Cardiac muscle cell (in vitro differentiated cells and primary cell): ENCODE data around the gene GSK3A. TPM values are rescaled to one million over a fixed set of nuclear protein-coding genes. Genes with fewer than 3 reads are reported as not detected.

Source experiments
- DNase-seq, 2 donors: peaks; one replicate each; pipeline versions ENCODE4 v3.0.0 to v3.0.0-alpha.2; 2010 to 2017; ENCODE audit warnings: low read depth in 1 of 2, low spot score in 1 of 2
- H3K27ac ChIP-seq: fragments of 200-600 bp; sonication (generic); 2 replicates; pipeline ENCODE4 v1.5.1; 2016
- H3K27me3 ChIP-seq: fragments of 200-600 bp; sonication (generic); 2 replicates; pipeline ENCODE4 v1.6.0; 2016; ENCODE audit warnings: control low read depth
- H3K36me3 ChIP-seq: fragments of 200-600 bp; sonication (generic); 2 replicates; pipeline ENCODE4 v1.5.1; 2016; ENCODE audit warnings: control low read depth
- H3K4me1 ChIP-seq: fragments of 200-600 bp; sonication (generic); 2 replicates; pipeline ENCODE4 v1.8.1; 2017; ENCODE audit warnings: low read depth, mild to moderate bottlenecking, mixed run types
- H3K4me3 ChIP-seq: fragments of 200-600 bp; sonication (generic); 2 replicates; pipeline ENCODE4 v1.5.1; 2016; ENCODE audit warnings: mild to moderate bottlenecking
- H3K9me3 ChIP-seq: fragments of 200-600 bp; sonication (generic); 2 replicates; pipeline ENCODE4 v1.5.1; 2017; ENCODE audit warnings: low read depth, mild to moderate bottlenecking, control low read depth
- polyA plus RNA-seq: library from polyadenylated mRNA; unstranded; fragments of >200 nt; fragmentation: Nextera tagmentation; extraction: Ambion mirVana; gene quantifications from 2 replicates; pipeline ENCODE4 v1.2.1, GENCODE V29; 2016
- total RNA-seq: library from RNA; depleted of rRNA; stranded (reverse); fragments of >200 nt; gene quantifications from 2 replicates; pipeline ENCODE4 v1.2.3, GENCODE V29; 2016
- TF ChIP-seq, protein P1 (sequence below): IDR thresholded peaks from 2 replicates; pipeline ENCODE4 v1.5.1; 2012; ENCODE audit warnings: low read depth, mild to moderate bottlenecking, low read length

Gene GSK3A
- total RNA-seq = 28.0 and 33.2 TPM in 2 replicates
- 35.3 and 40.2 TPM in 2 replicates for polyA plus RNA-seq

DNA sequence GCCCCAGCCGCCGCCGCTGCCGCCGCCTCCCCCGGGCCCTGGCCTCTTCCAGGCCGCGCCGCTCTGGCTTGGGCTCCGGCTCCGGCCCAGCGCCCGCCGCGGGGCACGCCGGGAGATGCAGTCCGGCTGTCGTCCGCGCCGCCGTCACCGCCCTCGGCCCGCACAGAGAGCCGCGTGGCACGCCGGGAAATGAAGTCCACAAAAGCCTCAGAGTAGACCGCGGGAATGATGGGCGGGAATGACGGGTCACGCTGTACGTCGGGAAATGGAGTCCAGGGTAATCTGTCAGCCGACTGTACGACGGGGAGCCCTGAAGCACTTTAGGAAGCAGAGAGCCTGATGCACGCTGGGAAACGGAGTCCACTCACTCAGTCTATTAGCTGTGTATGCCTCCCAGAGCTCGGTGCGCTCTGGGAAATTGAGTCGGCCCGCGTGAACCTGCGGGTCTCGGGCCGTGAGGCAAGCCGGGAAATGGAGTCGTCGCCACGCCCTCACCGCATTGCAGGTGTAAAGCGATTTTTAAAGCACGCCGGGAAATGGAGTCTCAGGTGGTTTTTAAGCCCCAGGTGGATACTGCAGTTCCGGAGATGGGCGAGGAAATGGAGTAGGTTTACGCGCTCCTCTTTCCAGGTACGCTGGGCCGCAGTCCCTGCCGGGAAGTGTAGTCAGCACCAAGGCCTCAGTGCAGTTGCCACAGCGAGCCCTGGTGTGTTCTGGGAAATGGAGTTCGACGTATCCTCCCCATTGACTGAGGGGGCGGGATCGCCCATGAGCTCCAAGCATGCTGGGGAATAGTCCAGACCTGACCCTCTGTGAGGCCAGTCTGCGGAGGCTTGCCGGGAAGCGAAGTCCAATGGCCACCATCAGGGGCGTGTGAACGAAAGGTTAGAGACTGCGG lies at the start of gene GSK3A:
Gene GSK3A, minus strand, starts transcription at position 91 of the 898 bp plus-strand sequence. CDS start 137 bp downstream, outside the sequence.
- Histone ChIP-seq H3K36me3 (no peaks in the 10 kb centered on the region), H3K4me1 (peaks cover 12% of the 10 kb centered on the region), H3K9me3 (no peaks in the 10 kb centered on the region), H3K27me3 (no peaks in the 10 kb centered on the region), H3K27ac (peak within 1 kb of the TSS; percentile 95), H3K4me3 (peak within 1 kb of the TSS; percentile 96)
- TF ChIP-seq, protein P1, sequence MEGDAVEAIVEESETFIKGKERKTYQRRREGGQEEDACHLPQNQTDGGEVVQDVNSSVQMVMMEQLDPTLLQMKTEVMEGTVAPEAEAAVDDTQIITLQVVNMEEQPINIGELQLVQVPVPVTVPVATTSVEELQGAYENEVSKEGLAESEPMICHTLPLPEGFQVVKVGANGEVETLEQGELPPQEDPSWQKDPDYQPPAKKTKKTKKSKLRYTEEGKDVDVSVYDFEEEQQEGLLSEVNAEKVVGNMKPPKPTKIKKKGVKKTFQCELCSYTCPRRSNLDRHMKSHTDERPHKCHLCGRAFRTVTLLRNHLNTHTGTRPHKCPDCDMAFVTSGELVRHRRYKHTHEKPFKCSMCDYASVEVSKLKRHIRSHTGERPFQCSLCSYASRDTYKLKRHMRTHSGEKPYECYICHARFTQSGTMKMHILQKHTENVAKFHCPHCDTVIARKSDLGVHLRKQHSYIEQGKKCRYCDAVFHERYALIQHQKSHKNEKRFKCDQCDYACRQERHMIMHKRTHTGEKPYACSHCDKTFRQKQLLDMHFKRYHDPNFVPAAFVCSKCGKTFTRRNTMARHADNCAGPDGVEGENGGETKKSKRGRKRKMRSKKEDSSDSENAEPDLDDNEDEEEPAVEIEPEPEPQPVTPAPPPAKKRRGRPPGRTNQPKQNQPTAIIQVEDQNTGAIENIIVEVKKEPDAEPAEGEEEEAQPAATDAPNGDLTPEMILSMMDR = no peak
- peak; percentile 98 to 100 for DNase-seq

DNA sequence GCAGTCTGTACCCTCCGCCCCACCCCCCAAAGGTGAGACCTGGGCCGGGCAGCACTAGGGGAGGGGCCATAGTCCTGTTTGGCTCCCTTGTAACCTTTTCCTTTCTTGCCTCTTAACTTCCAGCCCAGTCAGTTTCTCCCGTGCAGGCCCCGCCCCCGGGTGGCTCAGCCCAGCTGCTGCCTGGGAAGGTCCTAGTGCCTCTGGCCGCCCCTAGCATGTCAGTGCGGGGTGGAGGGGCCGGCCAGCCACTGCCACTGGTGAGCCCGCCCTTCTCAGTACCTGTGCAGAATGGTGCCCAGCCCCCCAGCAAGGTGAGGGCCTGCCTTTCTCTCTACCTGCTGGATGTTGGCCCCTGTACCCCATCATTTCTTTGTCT lies 49.0 kb upstream of the GSK3A start:
- Histone ChIP-seq H3K9me3 (no peaks in the 10 kb centered on the region), H3K27me3 (no peaks in the 10 kb centered on the region), H3K27ac (no peak overlapping the region), H3K36me3 (peaks cover 42% of the 10 kb centered on the region), H3K4me3 (no peak overlapping the region), H3K4me1 (no peaks in the 10 kb centered on the region)
- no peak for DNase-seq
- TF ChIP-seq, protein P1 = no peak

DNA sequence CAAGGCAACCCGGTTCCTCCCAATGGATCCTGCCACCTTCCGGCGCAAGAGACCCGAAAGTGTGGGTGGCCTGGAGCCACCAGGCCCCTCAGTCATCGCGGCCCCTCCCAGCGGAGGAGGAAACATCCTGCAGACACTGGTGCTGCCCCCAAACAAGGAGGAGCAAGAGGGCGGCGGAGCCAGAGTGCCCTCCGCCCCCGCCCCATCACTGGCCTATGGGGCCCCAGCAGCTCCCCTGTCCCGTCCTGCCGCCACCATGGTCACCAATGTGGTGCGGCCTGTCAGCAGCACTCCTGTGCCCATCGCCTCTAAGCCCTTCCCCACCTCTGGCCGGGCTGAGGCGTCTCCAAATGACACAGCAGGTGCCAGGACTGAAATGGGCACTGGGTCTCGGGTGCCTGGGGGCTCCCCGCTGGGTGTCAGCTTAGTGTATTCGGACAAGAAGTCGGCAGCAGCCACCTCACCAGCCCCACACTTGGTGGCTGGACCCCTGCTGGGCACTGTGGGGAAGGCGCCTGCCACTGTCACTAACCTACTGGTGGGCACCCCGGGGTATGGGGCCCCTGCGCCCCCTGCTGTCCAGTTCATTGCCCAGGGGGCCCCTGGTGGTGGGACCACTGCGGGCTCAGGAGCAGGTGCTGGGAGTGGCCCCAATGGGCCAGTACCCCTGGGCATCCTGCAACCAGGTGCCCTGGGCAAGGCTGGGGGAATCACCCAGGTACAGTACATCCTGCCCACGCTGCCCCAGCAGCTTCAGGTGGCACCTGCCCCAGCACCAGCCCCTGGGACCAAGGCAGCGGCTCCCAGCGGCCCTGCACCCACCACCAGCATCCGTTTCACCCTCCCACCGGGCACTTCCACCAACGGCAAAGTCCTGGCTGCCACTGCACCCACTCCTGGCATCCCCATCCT lies 48.4 kb upstream of the GSK3A start:
- Histone ChIP-seq H3K27ac (no peak overlapping the region), H3K9me3 (no peaks in the 10 kb centered on the region), H3K27me3 (no peaks in the 10 kb centered on the region), H3K36me3 (peaks cover 42% of the 10 kb centered on the region), H3K4me3 (no peak overlapping the region), H3K4me1 (no peaks in the 10 kb centered on the region)
- peak in 1 of 2 donors; percentile 52 for DNase-seq
- TF ChIP-seq, protein P1 = peak; percentile 46

DNA sequence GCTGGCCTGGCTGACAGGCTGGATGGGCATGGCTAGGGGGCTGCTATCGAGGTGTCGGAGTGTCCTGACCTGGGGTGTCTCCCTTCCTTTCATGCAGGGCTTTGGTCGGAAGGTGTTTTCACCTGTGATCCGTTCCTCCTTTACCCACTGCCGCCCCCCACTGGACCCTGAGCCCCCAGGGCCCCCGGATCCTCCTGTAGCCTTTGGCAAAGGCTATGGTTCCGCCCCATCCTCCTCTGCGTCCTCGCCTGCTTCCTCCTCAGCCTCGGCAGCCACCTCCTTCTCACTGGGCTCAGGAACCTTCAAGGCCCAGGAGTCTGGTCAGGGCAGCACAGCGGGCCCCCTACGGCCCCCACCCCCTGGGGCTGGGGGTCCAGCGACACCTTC lies 47.7 kb upstream of the GSK3A start:
- DNase-seq = no peak
- H3K36me3 ChIP-seq = peaks cover 42% of the 10 kb centered on the region
- no peak overlapping the region for H3K27ac ChIP-seq
- H3K4me1 ChIP-seq = peaks cover 4% of the 10 kb centered on the region
- H3K27me3 ChIP-seq = no peaks in the 10 kb centered on the region
- H3K4me3 ChIP-seq = no peak overlapping the region
- H3K9me3 ChIP-seq = no peaks in the 10 kb centered on the region
- TF ChIP-seq, protein P1 = no peak

DNA sequence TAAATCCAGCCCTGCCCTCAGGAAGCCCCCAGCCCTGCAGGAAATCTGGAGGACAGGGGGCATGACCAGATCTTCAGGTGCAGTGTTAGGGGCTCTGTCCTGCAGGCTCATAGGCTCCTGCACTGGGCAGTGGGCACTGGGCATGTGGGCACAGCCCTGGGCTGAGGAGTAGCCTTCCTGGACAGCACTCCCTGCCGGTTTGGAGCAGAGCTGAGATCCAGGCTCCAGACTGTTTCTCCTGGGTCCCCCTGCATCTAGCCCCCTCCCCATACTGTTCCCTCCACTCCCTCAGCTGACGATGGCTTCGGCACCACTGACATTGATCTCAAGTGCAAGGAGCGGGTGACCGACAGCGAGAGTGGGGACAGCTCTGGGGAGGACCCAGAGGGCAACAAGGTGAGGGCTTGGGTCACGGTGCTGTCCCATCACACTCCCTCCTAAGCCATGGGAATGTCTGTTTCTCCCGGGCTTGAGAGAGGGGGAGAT lies 47.2 kb upstream of the GSK3A start:
- Histone ChIP-seq H3K27me3 (no peaks in the 10 kb centered on the region), H3K4me3 (no peak overlapping the region), H3K9me3 (no peaks in the 10 kb centered on the region), H3K27ac (no peak overlapping the region), H3K4me1 (peaks cover 7% of the 10 kb centered on the region), H3K36me3 (peaks cover 42% of the 10 kb centered on the region)
- TF ChIP-seq, protein P1 = no peak
- no peak for DNase-seq
